CMK (cell line): ENCODE data around the gene DUSP2.

ENCODE experiments used
- DNase-seq: peaks from one replicate; pipeline ENCODE4 v3.0.0-alpha.2; 2010; ENCODE audit warnings: low read depth

DUSP2 gene

GRCh38 chr2:96145036-96145847, at the start of gene DUSP2:
Gene DUSP2 (minus strand): TSS chr2:96145440. CDS start chr2:96145354, 86 bp downstream.
- DNase-seq, result peak; percentile 78

GRCh38 chr2:96191937-96192670, 46.9 kb upstream of the DUSP2 start:
- DNase-seq, result no peak

- no peak for DNase-seq
Measured at GRCh38 chr2:96188821-96189526, 43.7 kb upstream of the DUSP2 start.

GRCh38 chr2:96186562-96186961, 41.3 kb upstream of the DUSP2 start:
- DNase-seq, result no peak

GRCh38 chr2:96185516-96185915, 40.3 kb upstream of the DUSP2 start:
- no peak for DNase-seq

GRCh38 chr2:96184989-96185388, 39.7 kb upstream of the DUSP2 start:
- no peak for DNase-seq

- no peak for DNase-seq
Measured at GRCh38 chr2:96184188-96184587, 38.9 kb upstream of the DUSP2 start.

GRCh38 chr2:96181529-96181928, 36.3 kb upstream of the DUSP2 start:
- no peak for DNase-seq

GRCh38 chr2:96180521-96180920, 35.3 kb upstream of the DUSP2 start:
- no peak for DNase-seq

- no peak for DNase-seq
Measured at GRCh38 chr2:96180002-96180401, 34.8 kb upstream of the DUSP2 start.

- DNase-seq, result no peak
Measured at GRCh38 chr2:96176661-96177060, 31.4 kb upstream of the DUSP2 start.

GRCh38 chr2:96175951-96176350, 30.7 kb upstream of the DUSP2 start:
- no peak for DNase-seq

GRCh38 chr2:96174251-96175144, 29.3 kb upstream of the DUSP2 start:
- peak; percentile 39 for DNase-seq

GRCh38 chr2:96171831-96172230, 26.6 kb upstream of the DUSP2 start:
- no peak for DNase-seq

- DNase-seq, result no peak
Measured at GRCh38 chr2:96170626-96171025, 25.4 kb upstream of the DUSP2 start.

GRCh38 chr2:96169868-96170507, 24.7 kb upstream of the DUSP2 start:
- no peak for DNase-seq

GRCh38 chr2:96167407-96168013, 22.3 kb upstream of the DUSP2 start:
- no peak for DNase-seq

- no peak for DNase-seq
Measured at GRCh38 chr2:96164459-96165184, 19.4 kb upstream of the DUSP2 start.

GRCh38 chr2:96163768-96164429, 18.7 kb upstream of the DUSP2 start:
- DNase-seq, result no peak

- DNase-seq, result no peak
Measured at GRCh38 chr2:96163415-96163767, 18.2 kb upstream of the DUSP2 start.
